ENCODE results near the gene RPL38.
"Not testable (repeated sequence)": the region's sequence is repeated elsewhere in the genome, so short reads cannot be mapped to it uniquely, and the experiment has no call there.

The RPL38 gene

DNA sequence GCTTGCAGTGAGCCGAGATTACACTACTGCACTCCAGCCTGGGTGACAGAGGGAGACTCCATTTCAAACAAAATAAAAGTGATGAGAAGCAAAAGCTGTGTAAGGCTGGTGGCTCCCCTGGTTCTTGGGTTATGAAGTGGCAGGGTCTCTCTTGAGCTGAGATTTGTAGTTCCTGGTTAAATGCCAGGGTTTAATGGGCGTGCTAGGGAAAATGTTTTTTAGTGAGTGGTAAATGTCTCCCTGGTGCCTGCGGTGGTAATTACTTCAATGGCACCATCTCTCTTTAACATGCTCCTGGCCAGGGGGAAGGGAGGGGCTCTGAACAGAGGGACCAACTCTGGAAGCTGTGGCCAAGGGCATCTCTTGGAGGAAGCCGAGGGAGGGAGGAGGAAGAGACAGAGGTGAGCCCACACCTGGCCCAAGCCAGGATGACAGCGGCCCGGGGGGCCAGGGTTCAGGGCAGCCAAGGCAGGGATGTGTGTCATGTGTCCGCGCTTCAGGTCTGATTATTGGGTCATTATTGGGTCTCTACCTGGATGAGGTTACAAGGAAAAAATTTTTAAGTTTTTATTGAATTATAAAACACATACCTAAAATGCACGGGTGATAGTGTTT, 17.8 kb upstream of the RPL38 start:
- no peak for DNase-seq

GRCh38 chr17:74186498-74186897, 17.0 kb upstream of the RPL38 start:
- DNase-seq, result no peak

DNA sequence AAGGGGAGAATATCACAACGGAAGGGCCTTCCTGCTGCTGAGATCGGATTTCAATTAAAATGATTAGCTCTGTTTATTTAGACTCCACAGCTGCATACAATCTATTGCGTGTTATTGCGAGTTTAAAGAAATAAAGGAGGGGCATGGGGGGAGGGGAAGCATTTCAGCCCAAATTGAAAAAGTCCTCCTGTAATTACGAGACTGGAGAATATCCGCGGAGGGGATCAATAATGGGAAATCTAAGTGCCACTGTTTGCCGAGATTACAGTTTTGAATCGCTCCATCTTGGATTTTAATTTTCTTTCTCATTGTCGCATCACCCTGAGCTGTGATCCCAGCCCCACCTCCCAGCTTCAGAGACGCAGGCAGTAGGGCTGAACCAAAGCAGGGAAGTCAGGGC, 15.7 kb upstream of the RPL38 start:
- no peak for DNase-seq

- DNase-seq, result not testable (repeated sequence)
Measured at GRCh38 chr17:74188687-74189086, 14.8 kb upstream of the RPL38 start.

DNA sequence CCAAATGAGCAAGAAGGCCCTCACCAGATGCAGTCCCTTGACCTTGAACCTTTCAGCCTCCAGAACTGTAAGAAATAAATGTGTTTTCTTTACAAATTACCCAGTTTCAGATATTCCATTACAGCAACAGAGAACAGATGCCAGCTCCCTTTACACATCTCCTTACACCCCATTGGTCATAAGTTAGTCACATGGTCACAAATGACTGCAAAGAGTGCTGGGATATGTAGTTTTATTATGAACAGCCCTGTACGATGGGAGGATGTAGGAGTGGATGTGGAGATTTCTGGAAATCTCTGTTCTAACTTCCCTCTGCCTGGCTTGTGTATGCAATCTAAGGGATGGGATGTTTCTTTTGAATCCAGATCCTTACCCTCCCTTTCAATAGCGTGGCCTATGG, 13.3 kb upstream of the RPL38 start:
- DNase-seq, result no peak

DNA sequence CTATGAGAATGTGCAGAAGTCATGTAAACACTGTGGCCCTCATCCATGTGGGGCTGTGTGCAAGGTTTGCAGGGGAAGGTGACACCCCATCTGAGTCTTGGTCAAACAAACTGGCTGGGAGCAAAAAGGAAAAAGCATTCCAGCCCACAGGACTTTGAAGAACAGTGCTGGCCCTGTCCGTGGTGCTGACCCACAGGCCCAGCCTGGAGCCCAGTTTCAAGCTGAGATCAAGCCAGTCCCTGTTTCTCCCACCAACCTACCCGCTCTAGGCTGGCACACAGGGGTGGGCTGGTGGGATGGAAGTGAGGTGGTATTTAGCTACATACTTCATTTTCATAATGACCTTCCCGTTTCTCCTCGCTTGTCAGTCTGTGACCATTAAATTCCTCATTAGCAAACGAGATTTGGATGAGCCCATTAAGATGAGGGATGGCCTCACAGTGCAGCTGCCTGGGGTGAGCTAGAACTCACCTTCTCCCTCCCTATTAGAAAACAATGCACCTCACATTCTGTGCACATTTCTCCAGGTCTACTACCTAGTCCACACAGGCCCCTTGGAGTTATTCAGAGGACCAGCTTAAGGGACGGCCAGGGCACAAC, 12.6 kb upstream of the RPL38 start:
- no peak for DNase-seq

- DNase-seq, result no peak
Measured at GRCh38 chr17:74192950-74193781, 10.3 kb upstream of the RPL38 start.

GRCh38 chr17:74194682-74195081, 8.8 kb upstream of the RPL38 start:
- DNase-seq, result no peak

DNA sequence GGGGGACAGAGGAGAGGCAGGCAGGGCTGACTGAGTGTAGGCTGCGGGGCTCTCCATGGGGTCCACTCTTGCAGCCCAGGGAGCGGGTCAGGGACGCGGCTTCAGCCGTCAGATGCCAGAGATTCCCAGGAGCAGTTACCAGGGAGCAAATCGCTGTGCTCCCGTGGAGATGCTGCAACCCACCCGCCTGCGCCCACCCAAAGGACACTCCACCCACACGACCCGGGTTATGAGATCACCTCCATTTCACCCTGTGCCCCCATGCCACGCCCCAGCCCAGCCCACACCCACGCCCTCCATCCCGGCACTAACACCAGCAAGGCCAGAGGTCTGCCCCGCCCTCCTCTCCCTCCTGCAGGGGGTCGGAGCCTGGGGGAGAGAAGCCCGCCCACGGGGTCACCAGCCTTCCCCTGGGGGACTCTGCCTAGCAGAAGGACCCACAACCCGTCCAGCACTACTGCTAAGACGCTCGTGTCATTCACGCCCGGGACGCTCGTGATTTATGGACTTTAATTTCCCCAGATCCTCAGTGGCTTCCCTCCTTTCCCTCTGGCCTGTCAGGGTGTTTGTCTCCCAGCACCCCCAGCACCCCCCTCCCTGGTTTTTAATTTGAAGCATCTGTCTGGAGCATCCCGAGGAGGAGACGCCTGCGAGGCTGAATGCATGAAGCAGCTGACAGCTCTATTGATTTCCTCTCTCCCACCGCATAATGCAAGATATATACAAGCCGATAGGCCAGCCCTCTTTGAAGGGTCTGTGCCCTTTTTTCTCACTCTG, 6.7 kb upstream of the RPL38 start:
- no peak for DNase-seq

- DNase-seq, result no peak
Measured at GRCh38 chr17:74197801-74198200, 5.7 kb upstream of the RPL38 start.

- no peak for DNase-seq
Measured at GRCh38 chr17:74198694-74199093, 4.8 kb upstream of the RPL38 start.

GRCh38 chr17:74199306-74200092, 4.0 kb upstream of the RPL38 start:
- peak; percentile 70 for DNase-seq

- DNase-seq, result no peak
Measured at GRCh38 chr17:74200112-74200511, 3.4 kb upstream of the RPL38 start.

DNA sequence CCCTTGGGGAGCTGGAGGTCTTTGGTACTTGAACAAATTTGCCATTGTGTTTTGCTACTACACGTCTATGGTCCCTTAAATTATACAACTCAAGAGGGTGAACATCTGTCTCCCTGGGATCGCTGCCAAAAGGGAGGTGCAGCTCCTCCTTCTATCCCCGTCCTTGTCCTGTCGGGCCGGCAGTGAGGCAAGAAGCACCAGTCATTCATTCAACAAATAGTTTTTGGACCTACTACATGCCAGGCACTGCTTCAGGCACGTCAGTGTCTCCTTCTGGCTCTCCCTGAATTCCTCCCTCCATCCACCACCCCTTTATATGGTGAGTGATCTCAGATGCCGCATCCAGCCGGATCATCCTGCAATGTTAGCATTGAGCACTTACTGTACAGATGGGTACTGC, 2.2 kb upstream of the RPL38 start:
- no peak for DNase-seq

- no peak for DNase-seq
Measured at GRCh38 chr17:74201948-74202347, 1.5 kb upstream of the RPL38 start.

GRCh38 chr17:74202938-74203337, 540 bp upstream of the RPL38 start:
- no peak for DNase-seq

DNA sequence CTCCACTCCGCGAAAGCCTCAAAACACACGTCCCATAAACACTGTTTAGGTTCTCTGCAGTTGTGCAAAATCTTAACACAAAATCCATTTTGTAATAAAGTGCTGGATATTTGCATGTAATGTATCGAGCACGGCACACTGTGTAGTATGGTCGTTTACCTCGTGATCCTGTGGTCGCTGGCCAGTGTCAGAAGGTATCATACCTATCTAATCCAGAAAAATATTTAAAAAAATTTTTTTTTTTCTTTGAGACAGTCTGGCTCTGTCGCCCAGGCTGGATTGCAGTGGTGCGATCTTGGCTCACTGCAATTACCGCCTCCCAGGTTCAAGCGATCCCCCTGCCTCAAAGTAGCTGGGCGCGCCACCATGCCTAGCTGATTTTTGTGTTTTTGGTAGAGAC, 996 bp downstream of the RPL38 start:
- no peak for DNase-seq

- DNase-seq, result no peak
Measured at GRCh38 chr17:74205274-74205673, 1.8 kb downstream of the RPL38 start.

DNA sequence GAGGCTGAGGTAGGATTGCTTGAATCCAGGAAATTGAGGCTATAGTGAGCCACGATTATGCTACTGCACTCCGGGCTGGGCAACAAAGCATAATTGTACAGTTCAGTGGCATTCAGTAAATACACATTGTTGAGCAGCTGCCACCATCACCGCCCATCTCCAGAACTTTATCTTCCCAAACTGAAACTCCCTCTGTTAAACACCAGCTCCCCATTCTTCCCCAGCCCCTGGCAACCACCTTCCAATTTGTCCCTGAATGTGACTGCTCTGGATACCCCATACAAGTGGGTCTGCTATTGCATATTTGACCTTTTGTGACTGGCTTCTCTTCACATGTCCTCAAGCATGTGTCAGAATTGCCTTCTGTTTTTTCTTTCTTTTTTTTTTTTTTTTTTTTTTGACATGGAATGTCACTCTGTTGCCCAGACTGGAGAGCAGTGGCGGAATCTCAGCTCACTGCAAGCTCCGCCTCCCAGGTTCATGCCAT, 2.9 kb downstream of the RPL38 start:
- no peak for DNase-seq

- DNase-seq, result peak; percentile 83
Measured at GRCh38 chr17:74210191-74211140, 7.0 kb downstream of the RPL38 start.

Data from activated naive CD4-positive, alpha-beta T cell treated with anti-CD3 and anti-CD28 coated beads, Interleukin-2, amount 50 U/mL, for 16 hours (primary cell).